Immature natural killer cell (primary cell): ENCODE data around the gene ACHE. TPM values are rescaled to one million over a fixed set of nuclear protein-coding genes. Genes with fewer than 3 reads are reported as not detected.

Experiments
- DNase-seq, 3 donors: peaks; one replicate each; pipeline ENCODE4 v3.0.0; 2022; ENCODE audit warnings: mixed read lengths in 1 of 3
- H3K27ac Mint-ChIP-seq, 6 donors: one replicate each; pipeline ENCODE4 v1.8.0; 2020; ENCODE audit warnings: mixed read lengths in 6 of 6, mild to moderate bottlenecking in 5 of 6, inconsistent platforms in 4 of 6, moderate library complexity in 3 of 6
- H3K27me3 Mint-ChIP-seq, 3 donors: one replicate each; pipeline ENCODE4 v1.8.0; 2020 to 2021; ENCODE audit warnings: low read depth in 3 of 3, mild to moderate bottlenecking in 3 of 3, mixed read lengths in 3 of 3, moderate library complexity in 3 of 3, inconsistent platforms in 1 of 3
- H3K36me3 Mint-ChIP-seq, 3 donors: one replicate each; pipeline ENCODE4 v1.8.0; 2020; ENCODE audit warnings: mixed read lengths in 3 of 3, inconsistent platforms in 2 of 3, mild to moderate bottlenecking in 2 of 3
- H3K4me1 Mint-ChIP-seq, 2 donors: one replicate each; pipeline ENCODE4 v1.8.0; 2020; ENCODE audit warnings: inconsistent platforms in 2 of 2, mild to moderate bottlenecking in 2 of 2, mixed read lengths in 2 of 2, moderate library complexity in 1 of 2
- H3K4me3 Mint-ChIP-seq, 5 donors: one replicate each; pipeline ENCODE4 v1.8.0; 2020; ENCODE audit warnings: mild to moderate bottlenecking in 5 of 5, mixed read lengths in 5 of 5, inconsistent platforms in 3 of 5, moderate library complexity in 3 of 5
- H3K9me3 Mint-ChIP-seq, 6 donors: one replicate each; pipeline ENCODE4 v1.8.0; 2020; ENCODE audit warnings: mild to moderate bottlenecking in 6 of 6, mixed read lengths in 6 of 6, inconsistent platforms in 4 of 6, moderate library complexity in 3 of 6
- polyA plus RNA-seq, 3 donors: library from polyadenylated mRNA; unstranded; fragments of 300-500 nt; fragmentation: Illumina TruSeq; gene quantifications; one replicate each; pipeline ENCODE4 v1.2.3, GENCODE V29; 2021

Gene ACHE
- polyA plus RNA-seq, 3 donors from 2014 or later, result not detected

DNA sequence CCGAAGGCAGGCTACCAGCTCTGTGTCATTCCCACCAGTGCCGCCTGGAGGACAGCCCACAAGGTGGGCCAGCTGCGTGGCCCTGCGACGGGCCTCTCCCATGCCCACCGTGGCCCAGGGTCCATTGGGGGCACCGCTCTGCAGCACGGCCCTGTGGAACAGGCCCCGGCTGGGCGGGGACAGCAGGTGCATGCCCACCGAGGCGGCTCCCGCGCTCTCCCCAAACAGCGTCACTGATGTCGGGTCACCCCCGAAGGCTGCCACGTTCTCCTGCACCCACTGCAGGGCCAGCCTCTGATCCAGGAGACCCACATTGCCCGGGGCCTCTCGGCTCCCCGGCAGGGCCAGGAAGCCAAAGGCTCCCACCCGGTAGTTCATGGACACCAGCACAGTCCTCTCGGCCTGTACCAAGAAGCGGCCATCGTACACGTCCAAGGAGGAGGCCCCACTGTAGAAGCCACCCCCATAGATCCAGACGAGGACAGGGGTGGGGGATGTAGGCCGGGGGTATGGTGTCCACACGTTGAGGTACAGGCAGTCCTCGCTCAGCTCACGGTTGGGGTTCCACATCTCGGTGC lies 2.3 kb downstream of the ACHE start:
- DNase-seq, result no peak
- Mint-ChIP-seq H3K4me3 (no peak overlapping the region), H3K27me3 (peaks cover 11 to 19% (median 18%) of the 10 kb centered on the region in 3 donors), H3K36me3 (peaks cover 0 to 4% (median 0%) of the 10 kb centered on the region in 3 donors), H3K27ac (no peak overlapping the region), H3K4me1 (peaks cover 24 to 36% of the 10 kb centered on the region in 2 donors), H3K9me3 (peaks cover 0 to 4% (median 0%) of the 10 kb centered on the region in 6 donors)

DNA sequence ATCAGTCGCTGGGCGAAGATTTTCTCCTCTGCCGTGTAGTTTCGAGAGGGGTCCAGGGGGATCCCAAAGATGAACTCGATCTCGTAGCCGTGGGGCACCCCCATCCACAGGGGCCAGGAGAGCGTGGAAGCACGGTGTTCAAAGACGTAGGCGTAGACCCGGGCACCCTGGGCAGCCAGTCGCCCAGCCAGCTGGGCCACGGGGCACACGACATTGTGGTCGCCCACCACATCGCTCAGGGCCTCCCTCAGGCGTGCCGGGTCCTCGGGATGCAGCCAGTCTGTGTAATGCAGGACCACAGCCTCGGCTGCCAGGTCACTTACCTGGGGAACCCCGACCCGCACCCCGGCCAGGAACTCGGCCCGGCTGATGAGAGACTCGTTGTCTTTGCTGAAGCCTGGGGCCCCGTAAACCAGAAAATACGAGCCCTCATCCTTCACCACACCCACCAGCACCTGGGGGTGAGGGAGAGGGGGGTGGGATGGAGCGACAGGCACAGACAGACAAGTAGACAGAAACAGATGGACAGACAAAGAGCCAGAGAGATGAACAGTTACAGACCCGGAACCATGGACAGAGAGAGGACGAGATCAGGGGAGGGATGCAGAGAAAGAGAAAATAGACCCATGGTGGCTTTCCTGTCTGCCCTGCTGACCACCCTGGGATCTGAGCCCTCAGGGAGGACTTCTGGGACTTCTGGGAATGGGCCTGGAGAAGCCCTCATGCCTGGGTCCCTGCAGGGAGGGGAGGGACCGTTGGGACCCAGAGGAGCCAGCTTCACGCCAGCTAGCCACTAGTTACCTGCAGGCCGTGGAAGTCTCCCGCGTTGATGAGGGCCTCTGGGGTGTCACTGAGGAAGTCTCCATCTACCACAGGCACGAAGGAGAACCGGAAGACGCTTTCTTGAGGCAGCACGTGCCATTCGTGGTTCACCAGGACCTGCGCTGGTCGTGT lies 3.0 kb downstream of the ACHE start:
- H3K4me3 Mint-ChIP-seq, result peak overlapping the region in 2 of 5 donors; percentile 16 to 26
- peaks cover 30 to 38% of the 10 kb centered on the region in 2 donors for H3K4me1 Mint-ChIP-seq
- H3K36me3 Mint-ChIP-seq, result peaks cover 0 to 2% (median 0%) of the 10 kb centered on the region in 3 donors
- H3K27ac Mint-ChIP-seq, result no peak overlapping the region
- H3K27me3 Mint-ChIP-seq, result peaks cover 10 to 16% (median 13%) of the 10 kb centered on the region in 3 donors
- no peak for DNase-seq
- H3K9me3 Mint-ChIP-seq, result peaks cover 0 to 2% (median 0%) of the 10 kb centered on the region in 6 donors

DNA sequence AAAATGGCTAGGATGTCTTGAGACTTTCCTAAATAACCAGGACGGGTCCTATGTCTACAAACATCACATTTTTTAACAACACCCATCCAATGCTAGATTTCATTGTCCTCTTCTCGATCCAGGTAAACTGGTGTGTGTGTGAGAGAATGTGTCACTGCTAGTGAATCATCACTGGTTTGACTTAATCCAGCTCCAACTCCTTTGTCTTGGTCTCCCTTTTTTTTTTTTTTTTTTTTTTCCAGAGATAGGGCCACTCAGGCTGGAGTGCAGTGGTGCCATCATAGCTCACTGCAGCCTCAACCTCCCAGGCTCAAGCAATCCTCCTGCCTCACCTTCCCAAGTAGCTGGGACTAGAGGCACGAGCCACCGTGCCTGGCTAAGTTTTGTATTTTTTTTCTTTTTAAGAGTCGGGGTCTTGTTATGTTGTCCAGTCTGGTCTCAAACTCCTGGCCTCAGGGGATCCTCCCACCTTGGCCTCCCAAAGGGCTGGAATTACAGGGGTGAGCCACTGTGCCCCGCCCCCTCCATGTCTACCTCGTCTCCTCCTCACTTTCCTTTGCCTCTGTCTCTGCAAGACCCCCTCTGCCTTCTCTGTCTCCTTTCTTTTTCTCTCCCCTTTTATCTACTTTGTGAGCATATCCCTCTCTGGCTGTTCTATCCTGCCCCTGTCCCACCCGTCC lies 4.0 kb downstream of the ACHE start:
- Mint-ChIP-seq H3K36me3 (peaks cover under 1 to 11% (median 5%) of the 10 kb centered on the region in 3 donors), H3K27ac (peak overlapping the region in 1 of 6 donors; percentile 21), H3K9me3 (peaks cover 0 to 2% (median 0%) of the 10 kb centered on the region in 6 donors), H3K4me3 (peak overlapping the region; percentile 33 to 89 (median 74)), H3K27me3 (peaks cover 9 to 22% (median 17%) of the 10 kb centered on the region in 3 donors), H3K4me1 (peaks cover 32 to 41% of the 10 kb centered on the region in 2 donors)
- DNase-seq, result no peak

DNA sequence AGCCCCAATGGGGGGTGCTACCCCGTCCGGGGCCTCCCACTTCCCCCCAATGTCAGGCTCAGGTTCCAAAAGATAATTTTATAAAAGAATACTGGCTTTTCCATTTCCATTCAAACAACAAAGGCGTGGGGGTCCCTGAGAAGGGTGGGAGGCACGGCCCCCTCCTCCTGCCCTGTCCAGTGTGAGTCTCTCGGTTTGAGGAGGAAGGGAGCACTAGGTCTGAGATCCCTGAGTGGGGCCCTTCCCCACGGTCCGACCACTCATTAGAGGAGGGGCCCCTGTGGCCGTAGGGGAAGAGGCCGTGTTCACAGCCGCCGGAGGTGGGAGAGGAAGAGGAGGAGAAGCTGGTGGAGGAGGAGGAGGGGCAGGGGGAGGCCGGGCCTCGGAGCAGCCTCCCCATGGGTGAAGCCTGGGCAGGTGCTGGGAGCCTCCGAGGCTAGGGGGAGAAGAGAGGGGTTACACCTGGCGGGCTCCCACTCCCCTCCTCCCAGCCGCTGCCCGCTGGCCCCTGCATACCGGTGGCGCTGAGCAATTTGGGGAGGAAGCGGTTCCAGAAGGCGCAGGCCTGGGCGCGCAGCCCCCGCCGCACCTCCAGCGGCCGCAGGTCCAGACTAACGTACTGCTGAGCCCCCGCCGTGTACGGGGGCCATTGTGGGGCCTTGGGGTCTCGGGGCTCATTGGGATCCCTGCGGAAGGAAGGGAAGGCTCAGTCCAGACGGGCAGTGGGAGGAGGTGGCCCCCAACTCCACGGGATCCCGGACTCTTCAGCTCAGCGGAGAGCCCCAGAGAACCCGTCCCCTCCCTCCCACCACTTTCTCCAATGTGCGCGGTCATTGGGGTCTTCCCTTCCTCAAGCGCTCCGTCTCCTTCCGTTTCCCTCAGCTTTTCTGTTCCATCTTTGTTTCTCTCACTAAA lies 4.8 kb downstream of the ACHE start:
- peaks cover 7 to 17% (median 12%) of the 10 kb centered on the region in 3 donors for H3K36me3 Mint-ChIP-seq
- H3K27ac Mint-ChIP-seq, result peak overlapping the region in 3 of 6 donors; percentile 21 to 62 (median 51)
- H3K9me3 Mint-ChIP-seq, result peaks cover 0 to 2% (median 0%) of the 10 kb centered on the region in 6 donors
- peaks cover 6 to 22% (median 14%) of the 10 kb centered on the region in 3 donors for H3K27me3 Mint-ChIP-seq
- DNase-seq, result no peak
- H3K4me3 Mint-ChIP-seq, result peak overlapping the region; percentile 85 to 90 (median 87)
- peaks cover 27 to 35% of the 10 kb centered on the region in 2 donors for H3K4me1 Mint-ChIP-seq

DNA sequence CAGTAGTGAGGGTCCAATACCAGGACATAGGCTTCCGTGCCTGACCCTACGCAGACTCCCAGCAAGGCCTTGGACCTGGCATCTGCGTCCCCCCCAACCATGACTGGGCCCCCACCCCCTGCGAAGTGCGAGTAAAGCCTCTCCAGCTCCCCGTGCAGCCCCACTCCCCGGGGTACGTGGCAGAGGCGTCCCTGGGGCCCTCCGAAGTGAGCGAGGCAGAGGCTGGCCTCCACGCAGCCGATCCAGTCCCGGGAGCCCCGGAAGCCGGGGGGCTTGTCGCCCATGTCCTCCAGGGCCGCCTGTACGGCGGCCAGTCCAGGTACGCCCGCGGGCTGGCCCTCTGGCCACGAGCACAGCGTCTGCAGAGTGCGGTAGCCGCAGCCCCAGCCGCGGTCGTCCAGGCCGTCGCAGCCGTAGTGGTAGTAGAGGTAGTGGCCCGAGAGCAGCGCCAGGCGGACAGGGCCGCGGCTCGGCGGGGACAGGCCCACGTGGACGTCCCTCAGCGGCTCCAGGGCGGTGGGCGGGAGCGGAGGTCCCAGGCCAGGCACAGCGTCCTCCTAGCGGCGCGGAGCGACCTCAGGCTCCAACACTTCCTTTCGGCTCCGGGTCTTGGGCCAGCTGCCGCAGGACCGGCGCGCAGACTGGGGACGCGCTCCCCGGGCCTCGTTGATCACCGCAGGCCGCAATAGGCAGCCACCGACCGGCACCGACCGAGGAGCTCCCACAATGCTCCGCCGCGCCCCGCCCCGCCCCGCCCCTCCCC lies 6.5 kb downstream of the ACHE start, which contains the start of gene UFSP1:
UFSP1 (minus strand) TSS at position 728 of the 763 bp plus-strand sequence; CDS start at position 284, 444 bp downstream.
- Mint-ChIP-seq H3K36me3 (peaks cover 17 to 32% (median 29%) of the 10 kb centered on the region in 3 donors), H3K9me3 (peaks cover 0 to 2% (median 0%) of the 10 kb centered on the region in 6 donors), H3K27me3 (peaks cover 6 to 20% (median 16%) of the 10 kb centered on the region in 3 donors), H3K4me3 (peak within 1 kb of the TSS; percentile 85 to 90 (median 87)), H3K4me1 (peaks cover 30 to 33% of the 10 kb centered on the region in 2 donors), H3K27ac (peak within 1 kb of the TSS in 5 of 6 donors; percentile 62 to 87 (median 79))
- DNase-seq, result no peak

DNA sequence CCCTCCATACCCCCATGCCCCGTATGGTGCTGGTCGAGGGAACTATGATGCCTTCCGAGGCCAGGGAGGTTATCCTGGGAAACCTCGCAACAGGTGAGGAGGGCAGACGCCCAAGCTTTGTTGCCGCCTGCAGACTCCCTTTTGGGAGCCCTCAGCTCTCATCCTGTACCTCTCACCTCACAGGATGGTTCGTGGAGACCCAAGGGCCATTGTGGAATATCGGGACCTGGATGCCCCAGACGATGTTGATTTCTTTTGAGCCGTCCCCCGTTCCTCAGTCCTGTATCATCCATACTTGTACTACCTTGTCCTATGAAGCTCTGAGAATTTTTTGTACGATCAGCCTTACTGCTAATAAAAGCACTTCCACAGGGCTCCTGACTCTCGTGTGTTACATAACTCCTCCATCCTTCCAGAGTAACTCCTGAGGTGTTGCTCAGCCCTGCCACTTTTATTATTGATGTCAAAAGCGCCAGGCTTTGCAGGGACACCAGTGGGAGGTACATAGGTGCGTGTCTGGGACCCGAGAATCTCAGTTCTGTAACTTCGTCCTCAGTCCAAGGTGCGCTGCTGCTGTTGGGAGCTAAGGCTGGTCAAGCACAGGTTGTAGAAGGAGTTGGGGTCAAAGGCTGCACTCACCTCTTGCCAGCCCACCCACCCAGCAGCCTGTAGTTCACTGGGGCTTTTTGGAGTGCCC lies 7.2 kb downstream of the ACHE start:
- peaks cover 17 to 34% (median 32%) of the 10 kb centered on the region in 3 donors for H3K36me3 Mint-ChIP-seq
- H3K4me3 Mint-ChIP-seq, result peak overlapping the region; percentile 48 to 90 (median 66)
- H3K4me1 Mint-ChIP-seq, result peaks cover 30 to 34% of the 10 kb centered on the region in 2 donors
- peaks cover 0 to 2% (median 0%) of the 10 kb centered on the region in 6 donors for H3K9me3 Mint-ChIP-seq
- DNase-seq, result no peak
- H3K27me3 Mint-ChIP-seq, result peaks cover 4 to 15% (median 15%) of the 10 kb centered on the region in 3 donors
- H3K27ac Mint-ChIP-seq, result peak overlapping the region in 4 of 6 donors; percentile 75 to 87 (median 78)

DNA sequence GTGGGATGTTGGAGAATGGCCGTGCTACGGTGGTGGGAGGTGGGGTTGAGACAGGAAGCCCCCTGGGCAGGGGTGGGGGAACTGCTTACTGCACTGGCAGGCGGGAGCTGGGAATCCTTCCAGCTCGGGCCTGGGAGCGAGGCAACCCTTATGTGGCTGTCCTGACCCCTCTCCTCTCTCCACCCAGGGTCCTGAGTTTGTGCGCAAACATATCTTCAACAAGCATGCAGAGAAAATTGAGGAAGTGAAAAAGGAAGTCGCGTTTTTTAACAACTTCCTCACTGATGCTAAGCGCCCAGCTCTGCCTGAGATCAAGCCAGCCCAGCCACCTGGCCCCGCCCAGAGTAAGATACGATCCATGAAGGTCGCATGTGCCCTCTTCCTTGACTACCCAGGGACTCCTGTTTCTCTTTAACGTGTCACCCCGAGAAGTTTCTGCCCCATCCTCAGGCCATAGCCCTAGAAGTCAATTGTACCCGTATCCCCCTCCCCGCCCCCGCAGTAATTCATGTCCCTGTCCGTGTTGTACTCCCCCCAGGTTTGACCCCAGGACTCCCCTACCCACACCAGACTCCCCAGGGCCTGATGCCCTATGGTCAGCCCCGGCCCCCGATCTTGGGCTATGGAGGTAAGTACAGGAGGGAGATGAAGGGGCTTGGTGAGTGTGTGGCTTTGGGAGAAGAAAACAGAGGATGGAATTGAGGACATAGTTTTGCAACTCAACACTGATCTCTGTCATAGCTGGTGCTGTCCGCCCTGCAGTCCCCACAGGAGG lies 8.0 kb downstream of the ACHE start:
- peaks cover 6 to 15% (median 14%) of the 10 kb centered on the region in 3 donors for H3K27me3 Mint-ChIP-seq

DNA sequence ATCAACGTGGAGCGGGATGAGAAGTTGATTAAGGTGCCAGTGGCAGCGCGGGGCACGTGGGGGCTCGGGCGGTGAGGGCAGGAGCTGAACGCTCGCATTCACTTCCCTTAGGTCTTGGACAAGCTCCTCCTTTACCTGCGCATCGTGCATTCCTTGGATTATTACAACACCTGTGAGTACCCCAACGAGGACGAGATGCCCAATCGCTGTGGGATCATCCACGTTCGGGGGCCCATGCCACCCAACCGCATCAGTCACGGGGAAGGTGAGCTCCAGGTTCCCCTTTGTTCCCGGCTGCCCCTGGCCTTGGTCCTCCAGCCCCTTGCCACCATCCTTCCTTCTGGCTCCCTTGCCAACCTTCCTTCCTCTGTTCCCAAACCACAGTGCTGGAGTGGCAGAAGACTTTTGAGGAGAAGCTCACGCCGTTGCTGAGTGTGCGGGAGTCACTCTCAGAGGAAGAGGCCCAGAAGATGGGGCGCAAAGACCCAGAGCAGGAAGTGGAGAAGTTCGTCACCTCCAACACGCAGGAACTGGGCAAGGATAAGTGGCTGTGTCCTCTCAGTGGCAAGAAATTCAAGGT lies 8.7 kb downstream of the ACHE start:
- H3K4me3 Mint-ChIP-seq, result peak overlapping the region in 3 of 5 donors; percentile 17 to 54 (median 44)

More for the DNA sequence above, 8.0 kb downstream of the ACHE start:
- peaks cover 22 to 39% (median 37%) of the 10 kb centered on the region in 3 donors for H3K36me3 Mint-ChIP-seq
- no peak for DNase-seq
- H3K9me3 Mint-ChIP-seq, result peaks cover 0 to 2% (median 0%) of the 10 kb centered on the region in 6 donors
- H3K4me1 Mint-ChIP-seq, result peaks cover 30 to 40% of the 10 kb centered on the region in 2 donors
- H3K27ac Mint-ChIP-seq, result peak overlapping the region; percentile 67 to 87 (median 78)
- peak overlapping the region; percentile 40 to 90 (median 67) for H3K4me3 Mint-ChIP-seq

DNA sequence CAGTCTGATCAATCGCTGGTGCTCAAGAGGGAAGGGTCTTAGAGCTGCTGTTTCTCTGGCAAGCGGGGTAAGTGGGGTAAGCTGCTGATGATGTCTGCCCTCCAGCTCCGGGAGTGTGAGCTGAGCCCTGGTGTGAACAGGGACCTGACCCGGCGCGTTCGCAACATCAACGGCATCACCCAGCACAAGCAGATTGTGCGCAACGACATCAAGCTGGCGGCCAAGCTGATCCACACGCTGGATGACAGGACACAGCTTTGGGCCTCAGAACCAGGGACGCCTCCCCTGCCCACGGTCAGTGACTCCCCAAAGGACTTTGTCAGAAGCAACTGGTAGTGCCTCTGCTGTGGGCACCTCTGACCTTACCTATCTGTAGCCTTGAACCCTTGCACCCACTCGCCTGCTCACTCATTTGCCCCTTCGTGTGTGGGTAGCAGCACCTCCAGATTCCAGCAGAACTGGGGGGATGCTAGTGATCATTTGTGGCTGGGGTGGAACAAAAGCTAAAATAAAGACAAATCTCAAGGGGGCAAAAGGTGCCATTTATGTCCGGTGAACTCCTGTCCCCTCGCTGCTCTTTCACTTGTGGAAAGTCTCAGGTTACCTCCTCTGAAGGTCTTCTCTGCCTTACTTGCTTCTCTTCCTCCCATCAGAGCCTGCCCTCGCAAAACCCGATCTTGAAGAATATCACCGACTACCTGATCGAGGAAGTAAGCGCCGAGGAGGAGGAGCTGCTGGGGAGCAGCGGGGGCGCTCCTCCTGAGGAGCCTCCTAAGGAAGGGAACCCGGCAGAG lies 9.3 kb downstream of the ACHE start:
- Mint-ChIP-seq H3K4me3 (no peak overlapping the region), H3K27ac (peak overlapping the region in 2 of 6 donors; percentile 11 to 62), H3K9me3 (no peaks in the 10 kb centered on the region), H3K4me1 (peaks cover 28 to 36% of the 10 kb centered on the region in 2 donors), H3K36me3 (peaks cover 24 to 41% (median 37%) of the 10 kb centered on the region in 3 donors), H3K27me3 (peaks cover 4 to 11% (median 10%) of the 10 kb centered on the region in 3 donors)
- DNase-seq, result no peak

More for the DNA sequence above, 8.7 kb downstream of the ACHE start:
- Mint-ChIP-seq H3K36me3 (peaks cover 22 to 39% (median 37%) of the 10 kb centered on the region in 3 donors), H3K4me1 (peaks cover 30 to 40% of the 10 kb centered on the region in 2 donors), H3K27ac (peak overlapping the region in 4 of 6 donors; percentile 67 to 79 (median 73)), H3K27me3 (peaks cover 6 to 15% (median 11%) of the 10 kb centered on the region in 3 donors), H3K9me3 (no peaks in the 10 kb centered on the region)
- DNase-seq, result no peak
